Keratinocyte (primary cell): ENCODE data around the gene ZC3H4. TPM values are rescaled to one million over a fixed set of nuclear protein-coding genes. Genes with fewer than 3 reads are reported as not detected.

Experiments
- DNase-seq: peaks from one replicate; pipeline ENCODE4 v3.0.0-alpha.2; 2011; ENCODE audit warnings: low read depth, missing footprints, low spot score
- FAIRE-seq: peaks from 2 replicates; lab custom pipeline; 2011; peaks lifted over from hg19 to GRCh38; lab: Jason Lieb, UNC
- H2AFZ ChIP-seq: 2 replicates; pipeline ENCODE4 v1.6.0; 2012; ENCODE audit warnings: low read length, control low read depth, inconsistent platforms; ENCODE audit not compliant: control insufficient read depth
- H3K27ac ChIP-seq: 2 replicates; pipeline ENCODE4 v1.5.1; 2011; ENCODE audit warnings: low read length; ENCODE audit not compliant: control insufficient read depth, insufficient read depth
- H3K27me3 ChIP-seq: 3 replicates; pipeline ENCODE4 v1.6.0; 2011; ENCODE audit warnings: low read length; ENCODE audit not compliant: control insufficient read depth, insufficient read depth; ENCODE audit errors: extremely low read depth
- H3K36me3 ChIP-seq, 2 experiments: 2 replicates in 1 of 2; 3 replicates in 1 of 2; pipeline ENCODE4 v1.5.1; 2011; ENCODE audit warnings: low read length in 2 of 2, mild to moderate bottlenecking in 1 of 2; ENCODE audit not compliant: control insufficient read depth in 2 of 2, insufficient read depth in 2 of 2; ENCODE audit errors: extremely low read depth in 1 of 2
- H3K4me1 ChIP-seq: 3 replicates; pipeline ENCODE4 v1.5.1; 2011; ENCODE audit warnings: low read length; ENCODE audit not compliant: control insufficient read depth, insufficient read depth; ENCODE audit errors: extremely low read depth
- H3K4me2 ChIP-seq: 3 replicates; pipeline ENCODE4 v1.6.0; 2011; ENCODE audit warnings: low read depth, low read length; ENCODE audit not compliant: control insufficient read depth, insufficient read depth; ENCODE audit errors: extremely low read depth
- H3K4me3 ChIP-seq, 3 experiments: fragments of 200-600 bp in 1 of 3; sonication (generic) in 1 of 3; 2 replicates in 2 of 3; 3 replicates in 1 of 3; pipeline ENCODE4 v1.5.1; 2011 to 2016; ENCODE audit warnings: low read length in 3 of 3, mild to moderate bottlenecking in 3 of 3, control low read depth in 2 of 3, inconsistent platforms in 1 of 3, low read depth in 1 of 3, mixed read lengths in 1 of 3, mixed run types in 1 of 3, moderate library complexity in 1 of 3; ENCODE audit not compliant: control insufficient read depth in 2 of 3, insufficient read depth in 2 of 3; ENCODE audit errors: extremely low read depth in 1 of 3
- H3K79me2 ChIP-seq: 2 replicates; pipeline ENCODE4 v1.6.0; 2012; ENCODE audit warnings: low read length; ENCODE audit not compliant: control insufficient read depth, insufficient read depth
- H3K9ac ChIP-seq: 3 replicates; pipeline ENCODE4 v1.6.0; 2011; ENCODE audit warnings: low read length; ENCODE audit not compliant: control insufficient read depth, insufficient read depth; ENCODE audit errors: extremely low read depth
- H3K9me1 ChIP-seq: 3 replicates; pipeline ENCODE4 v1.6.0; 2011; ENCODE audit warnings: low read length; ENCODE audit not compliant: control insufficient read depth, insufficient read depth; ENCODE audit errors: extremely low read depth
- H3K9me3 ChIP-seq: 2 replicates; pipeline ENCODE4 v1.5.1; 2012; ENCODE audit warnings: low read depth, low read length; ENCODE audit not compliant: control insufficient read depth
- H4K20me1 ChIP-seq: 3 replicates; pipeline ENCODE4 v1.6.0; 2011; ENCODE audit warnings: low read length; ENCODE audit not compliant: control insufficient read depth, insufficient read depth; ENCODE audit errors: extremely low read depth
- EZH2 ChIP-seq: IDR thresholded peaks from one replicate; pipeline ENCODE4 v1.6.1; 2012; ENCODE audit warnings: inconsistent platforms, mild to moderate bottlenecking, low read length, moderate library complexity
- dilution Hi-C: fragments of 300-500 bp; cut with MboI; formaldehyde crosslinking; loops from one replicate; pipeline ENCODE4 v1.7.0; 2020; ENCODE audit warnings: low sequenced_read_pairs; ENCODE audit not compliant: extremely low pct_ligation_motif_present
- polyA plus RNA-seq, 5 experiments: library from polyadenylated mRNA; depleted of rRNA in 3 of 5; stranded (reverse) in 3 of 5; stranded (forward) in 1 of 5; unstranded in 1 of 5; fragments of >200 nt; gene quantifications; 1 replicate in 1 of 5; 2 replicates in 3 of 5; 3 replicates in 1 of 5; pipeline versions ENCODE4 v1.2.1 to v1.2.3, GENCODE V29; 2011 to 2012; ENCODE audit warnings: missing spikeins in 2 of 5, low read depth in 1 of 5, low replicate concordance in 1 of 5
- TF ChIP-seq, protein P1 (sequence below), 3 experiments: IDR thresholded peaks in 1 of 3; conservative IDR thresholded peaks in 1 of 3; optimal IDR thresholded peaks in 1 of 3; 2 replicates in 2 of 3; 3 replicates in 1 of 3; pipeline versions ENCODE3 to v1.5.1; 2011; ENCODE audit warnings: low read length in 3 of 3, mild to moderate bottlenecking in 3 of 3, moderate library complexity in 2 of 3, control low read depth in 1 of 3, inconsistent platforms in 1 of 3; ENCODE audit not compliant: insufficient read depth in 2 of 3; ENCODE audit errors: extremely low read depth in 1 of 3

Gene ZC3H4
- polyA plus RNA-seq, 1 donor (not counting 4 experiments of a cell fraction or from before 2014, with no cell fraction given): 5.6 TPM

- TF ChIP-seq, protein P1, sequence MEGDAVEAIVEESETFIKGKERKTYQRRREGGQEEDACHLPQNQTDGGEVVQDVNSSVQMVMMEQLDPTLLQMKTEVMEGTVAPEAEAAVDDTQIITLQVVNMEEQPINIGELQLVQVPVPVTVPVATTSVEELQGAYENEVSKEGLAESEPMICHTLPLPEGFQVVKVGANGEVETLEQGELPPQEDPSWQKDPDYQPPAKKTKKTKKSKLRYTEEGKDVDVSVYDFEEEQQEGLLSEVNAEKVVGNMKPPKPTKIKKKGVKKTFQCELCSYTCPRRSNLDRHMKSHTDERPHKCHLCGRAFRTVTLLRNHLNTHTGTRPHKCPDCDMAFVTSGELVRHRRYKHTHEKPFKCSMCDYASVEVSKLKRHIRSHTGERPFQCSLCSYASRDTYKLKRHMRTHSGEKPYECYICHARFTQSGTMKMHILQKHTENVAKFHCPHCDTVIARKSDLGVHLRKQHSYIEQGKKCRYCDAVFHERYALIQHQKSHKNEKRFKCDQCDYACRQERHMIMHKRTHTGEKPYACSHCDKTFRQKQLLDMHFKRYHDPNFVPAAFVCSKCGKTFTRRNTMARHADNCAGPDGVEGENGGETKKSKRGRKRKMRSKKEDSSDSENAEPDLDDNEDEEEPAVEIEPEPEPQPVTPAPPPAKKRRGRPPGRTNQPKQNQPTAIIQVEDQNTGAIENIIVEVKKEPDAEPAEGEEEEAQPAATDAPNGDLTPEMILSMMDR (optimal IDR thresholded peaks at IDR 0.05 in 1 of 3, IDR thresholded peaks at IDR 0.05 in 1 of 3, conservative IDR thresholded peaks at IDR 0.05 in 1 of 3; ENCODE audit: extremely low read depth in 1 of 3, insufficient read depth in 2 of 3, low read length in 3 of 3): no peak
- TF ChIP-seq EZH2: no peak
- dilution Hi-C loops: no loop called here
- Histone ChIP-seq H3K27me3 (no peaks in the 10 kb centered on the region), H3K79me2 (peaks cover 53% of the 10 kb centered on the region), H3K4me3 (no peak overlapping the region), H2AFZ (no peak overlapping the region), H3K9me3 (no peaks in the 10 kb centered on the region), H3K4me1 (peaks cover 15% of the 10 kb centered on the region), H3K36me3 (peaks cover 14 to 42% of the 10 kb centered on the region in 2 experiments), H3K9me1 (peaks cover 4% of the 10 kb centered on the region), H3K4me2 (no peak overlapping the region), H3K9ac (no peak overlapping the region), H4K20me1 (no peaks in the 10 kb centered on the region), H3K27ac (no peak overlapping the region)
- DNase-seq (no peak), FAIRE-seq (no peak)
These were observed 19.7 kb downstream of the ZC3H4 start for GRCh38 chr19:47093841-47094240.

DNA sequence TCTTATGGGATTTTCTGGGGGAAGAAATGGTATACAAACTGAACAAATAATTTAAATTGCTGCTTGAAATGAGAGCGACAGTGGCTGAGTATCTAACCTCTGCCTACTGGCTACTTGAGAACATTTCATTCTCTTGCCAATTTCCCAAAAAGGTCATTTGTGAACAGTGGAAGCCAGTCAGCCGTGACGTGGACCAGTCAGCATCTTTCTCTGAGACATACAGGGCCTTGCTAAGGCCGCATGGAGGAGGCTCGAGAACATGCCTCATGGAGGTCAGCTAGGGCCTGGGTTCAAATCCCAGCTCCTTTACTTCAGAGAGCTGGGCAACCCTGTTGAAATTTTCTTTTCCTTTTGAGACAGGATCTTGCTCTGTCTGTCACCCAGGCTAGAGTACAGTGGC is 20.3 kb downstream of the ZC3H4 start:
- no peak overlapping the region for H3K4me3 ChIP-seq
- H3K9ac ChIP-seq: no peak overlapping the region
- peaks cover 15% of the 10 kb centered on the region for H3K4me1 ChIP-seq
- DNase-seq (no peak), FAIRE-seq (no peak)
- no peak overlapping the region for H2AFZ ChIP-seq
- peaks cover 14 to 46% of the 10 kb centered on the region in 2 experiments for H3K36me3 ChIP-seq
- dilution Hi-C loops: no loop called here
- peaks cover 48% of the 10 kb centered on the region for H3K79me2 ChIP-seq
- no peaks in the 10 kb centered on the region for H3K27me3 ChIP-seq
- no peaks in the 10 kb centered on the region for H4K20me1 ChIP-seq
- TF ChIP-seq, protein P1 (optimal IDR thresholded peaks at IDR 0.05 in 1 of 3, IDR thresholded peaks at IDR 0.05 in 1 of 3, conservative IDR thresholded peaks at IDR 0.05 in 1 of 3; ENCODE audit: extremely low read depth in 1 of 3, insufficient read depth in 2 of 3, low read length in 3 of 3): no peak
- TF ChIP-seq EZH2: no peak
- peaks cover 4% of the 10 kb centered on the region for H3K9me1 ChIP-seq
- H3K9me3 ChIP-seq: no peaks in the 10 kb centered on the region
- H3K27ac ChIP-seq: no peak overlapping the region
- H3K4me2 ChIP-seq: no peak overlapping the region
